ENCODE measurements around the gene COLEC12.

- TF ChIP-seq EP300 (IDR thresholded peaks at IDR 0.05; ENCODE audit: borderline replicate concordance) (no peak), REST (IDR thresholded peaks at IDR 0.05; ENCODE audit: low read depth) (no peak), TEAD4 (IDR thresholded peaks at IDR 0.05) (no peak), RAD21 (IDR thresholded peaks at IDR 0.05; ENCODE audit: low read depth) (no peak), FOXM1 (IDR thresholded peaks at IDR 0.05; ENCODE audit: borderline replicate concordance, low read depth) (no peak)
These were observed 168.5 kb downstream of the COLEC12 start for GRCh38 chr18:332007-332406.
